Measurements from ENCODE around the gene CLEC10A.

- TF ChIP-seq CTCF (IDR thresholded peaks at IDR 0.05; ENCODE audit: insufficient read depth, low read depth, low read length) (no peak), EZH2 (IDR thresholded peaks at IDR 0.05; ENCODE audit: insufficient read depth, low read length) (no peak)
Observed at GRCh38 chr17:7110617-7111306, 30.7 kb upstream of the CLEC10A start.
